ENCODE data around the gene ASB18. TPM values are rescaled to one million over a fixed set of nuclear protein-coding genes. Genes with fewer than 3 reads are reported as not detected.

ASB18 gene
- total and polyA plus RNA-seq, 4 donors = not detected

DNA sequence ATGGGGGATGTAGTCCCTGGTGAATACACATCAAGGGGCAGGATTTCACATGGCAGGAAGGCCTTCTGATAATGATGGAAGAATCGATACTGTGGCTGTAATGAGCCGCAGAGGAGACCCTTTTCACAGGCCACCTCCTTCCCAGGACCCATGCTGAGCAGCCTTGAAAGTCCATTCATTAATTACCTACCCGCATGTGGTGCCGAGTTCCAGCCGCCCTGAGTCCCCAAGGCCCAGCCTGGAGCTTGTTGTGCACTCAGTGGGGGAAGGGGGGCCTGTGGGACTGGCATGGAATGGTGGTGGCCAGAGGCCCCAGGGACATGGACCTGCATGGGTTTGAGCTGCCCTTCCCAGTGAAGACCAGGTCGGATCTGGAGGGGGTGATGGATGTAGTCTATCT, 25.5 kb downstream of the ASB18 start:
- no peaks in the 10 kb centered on the region for H3K36me3 ChIP-seq (ENCODE audit: control insufficient read depth in 4 of 4, insufficient read depth in 3 of 4, low read depth in 1 of 4, low read length in 3 of 4)
- 59% methylated on average over 6 of the region's 6 CpGs for WGBS
- no peak overlapping the region for H3K27ac ChIP-seq (ENCODE audit: low read depth in 1 of 2, low read length in 2 of 2)
- no peak for DNase-seq (ENCODE audit: low spot score)
- H3K4me3 ChIP-seq (ENCODE audit: low read depth in 1 of 3, low read length in 3 of 3) = no peak overlapping the region
- H3K9me3 ChIP-seq (ENCODE audit: control insufficient read depth in 4 of 4, low read length in 3 of 4) = peaks cover 0 to 7% (median 7%) of the 10 kb centered on the region in 4 donors
- peaks cover 0 to 2% (median 0%) of the 10 kb centered on the region in 4 donors for H3K4me1 ChIP-seq (ENCODE audit: control insufficient read depth in 4 of 4, insufficient read depth in 4 of 4, low read length in 3 of 4)
- peaks cover 2 to 13% (median 8%) of the 10 kb centered on the region in 4 donors for H3K27me3 ChIP-seq (ENCODE audit: control insufficient read depth in 4 of 4, insufficient read depth in 4 of 4, low read length in 3 of 4)
- TF ChIP-seq SP1 (IDR thresholded peaks at IDR 0.05) (no peak), FOXA2 (IDR thresholded peaks at IDR 0.05) (no peak), GABPA (IDR thresholded peaks at IDR 0.05 in 1 of 2, conservative IDR thresholded peaks at IDR 0.05 in 1 of 2) (no peak), TAF1 (conservative IDR thresholded peaks at IDR 0.05) (no peak), RXRA (IDR thresholded peaks at IDR 0.05) (no peak), ZBTB33 (IDR thresholded peaks at IDR 0.05) (no peak), HNF4A (conservative IDR thresholded peaks at IDR 0.05) (no peak), RAD21 (IDR thresholded peaks at IDR 0.05) (no peak), JUND (IDR thresholded peaks at IDR 0.05) (no peak), FOXA1 (IDR thresholded peaks at IDR 0.05) (no peak), EGR1 (IDR thresholded peaks at IDR 0.05; ENCODE audit: low read depth in 2 of 2) (no peak), NR2F2 (IDR thresholded peaks at IDR 0.05) (no peak)
- TF ChIP-seq, protein P1, sequence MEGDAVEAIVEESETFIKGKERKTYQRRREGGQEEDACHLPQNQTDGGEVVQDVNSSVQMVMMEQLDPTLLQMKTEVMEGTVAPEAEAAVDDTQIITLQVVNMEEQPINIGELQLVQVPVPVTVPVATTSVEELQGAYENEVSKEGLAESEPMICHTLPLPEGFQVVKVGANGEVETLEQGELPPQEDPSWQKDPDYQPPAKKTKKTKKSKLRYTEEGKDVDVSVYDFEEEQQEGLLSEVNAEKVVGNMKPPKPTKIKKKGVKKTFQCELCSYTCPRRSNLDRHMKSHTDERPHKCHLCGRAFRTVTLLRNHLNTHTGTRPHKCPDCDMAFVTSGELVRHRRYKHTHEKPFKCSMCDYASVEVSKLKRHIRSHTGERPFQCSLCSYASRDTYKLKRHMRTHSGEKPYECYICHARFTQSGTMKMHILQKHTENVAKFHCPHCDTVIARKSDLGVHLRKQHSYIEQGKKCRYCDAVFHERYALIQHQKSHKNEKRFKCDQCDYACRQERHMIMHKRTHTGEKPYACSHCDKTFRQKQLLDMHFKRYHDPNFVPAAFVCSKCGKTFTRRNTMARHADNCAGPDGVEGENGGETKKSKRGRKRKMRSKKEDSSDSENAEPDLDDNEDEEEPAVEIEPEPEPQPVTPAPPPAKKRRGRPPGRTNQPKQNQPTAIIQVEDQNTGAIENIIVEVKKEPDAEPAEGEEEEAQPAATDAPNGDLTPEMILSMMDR (IDR thresholded peaks at IDR 0.05; ENCODE audit: low read depth, low read length, missing input control) = no peak
- TF ChIP-seq, protein P2, sequence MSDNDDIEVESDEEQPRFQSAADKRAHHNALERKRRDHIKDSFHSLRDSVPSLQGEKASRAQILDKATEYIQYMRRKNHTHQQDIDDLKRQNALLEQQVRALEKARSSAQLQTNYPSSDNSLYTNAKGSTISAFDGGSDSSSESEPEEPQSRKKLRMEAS (IDR thresholded peaks at IDR 0.05) = no peak
- TF ChIP-seq, protein P3, sequence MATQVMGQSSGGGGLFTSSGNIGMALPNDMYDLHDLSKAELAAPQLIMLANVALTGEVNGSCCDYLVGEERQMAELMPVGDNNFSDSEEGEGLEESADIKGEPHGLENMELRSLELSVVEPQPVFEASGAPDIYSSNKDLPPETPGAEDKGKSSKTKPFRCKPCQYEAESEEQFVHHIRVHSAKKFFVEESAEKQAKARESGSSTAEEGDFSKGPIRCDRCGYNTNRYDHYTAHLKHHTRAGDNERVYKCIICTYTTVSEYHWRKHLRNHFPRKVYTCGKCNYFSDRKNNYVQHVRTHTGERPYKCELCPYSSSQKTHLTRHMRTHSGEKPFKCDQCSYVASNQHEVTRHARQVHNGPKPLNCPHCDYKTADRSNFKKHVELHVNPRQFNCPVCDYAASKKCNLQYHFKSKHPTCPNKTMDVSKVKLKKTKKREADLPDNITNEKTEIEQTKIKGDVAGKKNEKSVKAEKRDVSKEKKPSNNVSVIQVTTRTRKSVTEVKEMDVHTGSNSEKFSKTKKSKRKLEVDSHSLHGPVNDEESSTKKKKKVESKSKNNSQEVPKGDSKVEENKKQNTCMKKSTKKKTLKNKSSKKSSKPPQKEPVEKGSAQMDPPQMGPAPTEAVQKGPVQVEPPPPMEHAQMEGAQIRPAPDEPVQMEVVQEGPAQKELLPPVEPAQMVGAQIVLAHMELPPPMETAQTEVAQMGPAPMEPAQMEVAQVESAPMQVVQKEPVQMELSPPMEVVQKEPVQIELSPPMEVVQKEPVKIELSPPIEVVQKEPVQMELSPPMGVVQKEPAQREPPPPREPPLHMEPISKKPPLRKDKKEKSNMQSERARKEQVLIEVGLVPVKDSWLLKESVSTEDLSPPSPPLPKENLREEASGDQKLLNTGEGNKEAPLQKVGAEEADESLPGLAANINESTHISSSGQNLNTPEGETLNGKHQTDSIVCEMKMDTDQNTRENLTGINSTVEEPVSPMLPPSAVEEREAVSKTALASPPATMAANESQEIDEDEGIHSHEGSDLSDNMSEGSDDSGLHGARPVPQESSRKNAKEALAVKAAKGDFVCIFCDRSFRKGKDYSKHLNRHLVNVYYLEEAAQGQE (IDR thresholded peaks at IDR 0.05) = no peak
- H3K9ac ChIP-seq (ENCODE audit: low read depth in 1 of 2, low read length in 2 of 2) = no peak overlapping the region
